PFSK-1 (cell line): ENCODE data around the gene CDKN2AIPNL.

Experiments used
- FOXP2 ChIP-seq: optimal IDR thresholded peaks from 2 replicates; pipeline ENCODE3; 2011; ENCODE audit warnings: borderline replicate concordance, control low read depth, inconsistent platforms; ENCODE audit not compliant: insufficient read depth; ENCODE audit errors: extremely low read length, extremely low read depth
- POLR2AphosphoS5 ChIP-seq: IDR thresholded peaks from 2 replicates; pipeline ENCODE4 v1.6.1; 2012; ENCODE audit warnings: low read depth, mild to moderate bottlenecking, control low read depth, low read length, moderate library complexity
- REST ChIP-seq, 2 experiments: IDR thresholded peaks; 2 replicates each; pipeline versions ENCODE4 v1.6.1 to v1.8.0; 2011 to 2012; ENCODE audit warnings: low read depth in 2 of 2, low read length in 2 of 2, control low read depth in 1 of 2, inconsistent platforms in 1 of 2, mild to moderate bottlenecking in 1 of 2, moderate library complexity in 1 of 2; ENCODE audit not compliant: insufficient read depth in 1 of 2
- SIN3A ChIP-seq: IDR thresholded peaks from 2 replicates; pipeline ENCODE4 v1.6.1; 2012; ENCODE audit warnings: mild to moderate bottlenecking, low read length, moderate library complexity, borderline replicate concordance; ENCODE audit not compliant: insufficient read depth
- TAF1 ChIP-seq: IDR thresholded peaks from 2 replicates; pipeline ENCODE4 v1.6.1; 2012; ENCODE audit warnings: low read length, control low read depth, borderline replicate concordance; ENCODE audit not compliant: insufficient read depth

Gene CDKN2AIPNL

GRCh38 chr5:134435560-134435959 lies 23.9 kb upstream of the CDKN2AIPNL start:
- TF ChIP-seq POLR2AphosphoS5 (no peak), FOXP2 (no peak), TAF1 (no peak), REST (IDR thresholded peaks at IDR 0.05; ENCODE audit: insufficient read depth in 1 of 2, low read depth in 2 of 2, low read length in 2 of 2) (no peak), SIN3A (no peak)

- TF ChIP-seq POLR2AphosphoS5 (no peak), TAF1 (no peak), FOXP2 (no peak), SIN3A (no peak), REST (IDR thresholded peaks at IDR 0.05; ENCODE audit: insufficient read depth in 1 of 2, low read depth in 2 of 2, low read length in 2 of 2) (no peak)
These were observed 21.1 kb upstream of the CDKN2AIPNL start for GRCh38 chr5:134432677-134433359.

GRCh38 chr5:134432174-134432573 lies 20.5 kb upstream of the CDKN2AIPNL start:
- TF ChIP-seq POLR2AphosphoS5: no peak
- no peak for TF ChIP-seq FOXP2
- TF ChIP-seq SIN3A: no peak
- no peak for TF ChIP-seq REST (IDR thresholded peaks at IDR 0.05; ENCODE audit: insufficient read depth in 1 of 2, low read depth in 2 of 2, low read length in 2 of 2)
- TF ChIP-seq TAF1: no peak

GRCh38 chr5:134430001-134430569 lies 18.4 kb upstream of the CDKN2AIPNL start:
- no peak for TF ChIP-seq POLR2AphosphoS5
- no peak for TF ChIP-seq TAF1
- TF ChIP-seq FOXP2: no peak
- no peak for TF ChIP-seq REST (IDR thresholded peaks at IDR 0.05; ENCODE audit: insufficient read depth in 1 of 2, low read depth in 2 of 2, low read length in 2 of 2)
- no peak for TF ChIP-seq SIN3A

GRCh38 chr5:134427540-134428041 lies 15.9 kb upstream of the CDKN2AIPNL start:
- TF ChIP-seq REST (IDR thresholded peaks at IDR 0.05; ENCODE audit: insufficient read depth in 1 of 2, low read depth in 2 of 2, low read length in 2 of 2) (no peak), FOXP2 (no peak), SIN3A (no peak), TAF1 (no peak), POLR2AphosphoS5 (no peak)
